OCI-LY7 (cell line): ENCODE results near the gene HASPIN.

ENCODE experiments used
- EZH2phosphoT487 ChIP-seq: fragments of 200-600 bp; sonication (generic); IDR thresholded peaks from 2 replicates; pipeline ENCODE4 v1.6.1; 2018; ENCODE audit warnings: low read depth, borderline replicate concordance, mild to moderate bottlenecking, mixed run types, antibody characterized with exemption, low read length, moderate library complexity, mixed read lengths
- TF ChIP-seq, protein P1 (sequence below): fragments of 200-600 bp; sonication (generic); conservative IDR thresholded peaks from 2 replicates; pipeline ENCODE4 v1.5.1; 2014; ENCODE audit warnings: mild to moderate bottlenecking, antibody characterized with exemption, low read length, moderate library complexity, mixed read lengths

DNA sequence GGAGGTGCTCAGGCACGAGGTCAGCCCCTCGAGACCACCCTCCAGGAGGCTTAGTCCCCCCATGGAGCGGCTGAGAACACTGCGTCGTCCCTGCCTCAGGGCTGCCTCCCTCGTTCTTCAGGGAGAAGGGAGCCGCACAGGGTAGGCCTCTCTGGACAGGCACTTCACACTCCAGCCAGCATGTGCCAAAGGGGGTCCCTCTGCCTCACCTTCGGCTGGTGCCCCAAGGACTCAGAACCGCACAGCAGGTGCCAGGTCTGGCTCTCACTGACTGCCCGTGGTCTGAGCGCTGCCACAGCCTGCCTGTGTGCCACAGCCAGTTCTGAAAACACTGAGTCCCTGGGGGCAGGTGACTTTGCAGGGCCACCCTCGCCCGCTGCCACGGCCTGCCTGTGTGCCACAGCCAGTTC, 34.8 kb upstream of the HASPIN start:
- TF ChIP-seq, protein P1, sequence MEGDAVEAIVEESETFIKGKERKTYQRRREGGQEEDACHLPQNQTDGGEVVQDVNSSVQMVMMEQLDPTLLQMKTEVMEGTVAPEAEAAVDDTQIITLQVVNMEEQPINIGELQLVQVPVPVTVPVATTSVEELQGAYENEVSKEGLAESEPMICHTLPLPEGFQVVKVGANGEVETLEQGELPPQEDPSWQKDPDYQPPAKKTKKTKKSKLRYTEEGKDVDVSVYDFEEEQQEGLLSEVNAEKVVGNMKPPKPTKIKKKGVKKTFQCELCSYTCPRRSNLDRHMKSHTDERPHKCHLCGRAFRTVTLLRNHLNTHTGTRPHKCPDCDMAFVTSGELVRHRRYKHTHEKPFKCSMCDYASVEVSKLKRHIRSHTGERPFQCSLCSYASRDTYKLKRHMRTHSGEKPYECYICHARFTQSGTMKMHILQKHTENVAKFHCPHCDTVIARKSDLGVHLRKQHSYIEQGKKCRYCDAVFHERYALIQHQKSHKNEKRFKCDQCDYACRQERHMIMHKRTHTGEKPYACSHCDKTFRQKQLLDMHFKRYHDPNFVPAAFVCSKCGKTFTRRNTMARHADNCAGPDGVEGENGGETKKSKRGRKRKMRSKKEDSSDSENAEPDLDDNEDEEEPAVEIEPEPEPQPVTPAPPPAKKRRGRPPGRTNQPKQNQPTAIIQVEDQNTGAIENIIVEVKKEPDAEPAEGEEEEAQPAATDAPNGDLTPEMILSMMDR = no peak
- TF ChIP-seq EZH2phosphoT487 = no peak
